GM19467 (cell line): ENCODE results near the gene PTPRH.

Experiments
- ATAC-seq: cut with Tn5 transposase; IDR thresholded peaks from one replicate; pipeline ENCODE4 v1.9.1; 2021; ENCODE audit warnings: mild to moderate bottlenecking, moderate library complexity; ENCODE audit not compliant: unreplicated experiment

PTPRH gene, protein sequence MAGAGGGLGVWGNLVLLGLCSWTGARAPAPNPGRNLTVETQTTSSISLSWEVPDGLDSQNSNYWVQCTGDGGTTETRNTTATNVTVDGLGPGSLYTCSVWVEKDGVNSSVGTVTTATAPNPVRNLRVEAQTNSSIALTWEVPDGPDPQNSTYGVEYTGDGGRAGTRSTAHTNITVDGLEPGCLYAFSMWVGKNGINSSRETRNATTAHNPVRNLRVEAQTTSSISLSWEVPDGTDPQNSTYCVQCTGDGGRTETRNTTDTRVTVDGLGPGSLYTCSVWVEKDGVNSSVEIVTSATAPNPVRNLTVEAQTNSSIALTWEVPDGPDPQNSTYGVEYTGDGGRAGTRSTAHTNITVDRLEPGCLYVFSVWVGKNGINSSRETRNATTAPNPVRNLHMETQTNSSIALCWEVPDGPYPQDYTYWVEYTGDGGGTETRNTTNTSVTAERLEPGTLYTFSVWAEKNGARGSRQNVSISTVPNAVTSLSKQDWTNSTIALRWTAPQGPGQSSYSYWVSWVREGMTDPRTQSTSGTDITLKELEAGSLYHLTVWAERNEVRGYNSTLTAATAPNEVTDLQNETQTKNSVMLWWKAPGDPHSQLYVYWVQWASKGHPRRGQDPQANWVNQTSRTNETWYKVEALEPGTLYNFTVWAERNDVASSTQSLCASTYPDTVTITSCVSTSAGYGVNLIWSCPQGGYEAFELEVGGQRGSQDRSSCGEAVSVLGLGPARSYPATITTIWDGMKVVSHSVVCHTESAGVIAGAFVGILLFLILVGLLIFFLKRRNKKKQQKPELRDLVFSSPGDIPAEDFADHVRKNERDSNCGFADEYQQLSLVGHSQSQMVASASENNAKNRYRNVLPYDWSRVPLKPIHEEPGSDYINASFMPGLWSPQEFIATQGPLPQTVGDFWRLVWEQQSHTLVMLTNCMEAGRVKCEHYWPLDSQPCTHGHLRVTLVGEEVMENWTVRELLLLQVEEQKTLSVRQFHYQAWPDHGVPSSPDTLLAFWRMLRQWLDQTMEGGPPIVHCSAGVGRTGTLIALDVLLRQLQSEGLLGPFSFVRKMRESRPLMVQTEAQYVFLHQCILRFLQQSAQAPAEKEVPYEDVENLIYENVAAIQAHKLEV

GRCh38 chr19:55208880-55209692, at the start of gene PTPRH:
TSS of gene PTPRH (minus strand) at chr19:55209501. CDS start at chr19:55209433, 68 bp downstream.
- no peak for ATAC-seq

- ATAC-seq: peak; percentile 1
Observed at GRCh38 chr19:55258476-55258827, 49.2 kb upstream of the PTPRH start.

DNA sequence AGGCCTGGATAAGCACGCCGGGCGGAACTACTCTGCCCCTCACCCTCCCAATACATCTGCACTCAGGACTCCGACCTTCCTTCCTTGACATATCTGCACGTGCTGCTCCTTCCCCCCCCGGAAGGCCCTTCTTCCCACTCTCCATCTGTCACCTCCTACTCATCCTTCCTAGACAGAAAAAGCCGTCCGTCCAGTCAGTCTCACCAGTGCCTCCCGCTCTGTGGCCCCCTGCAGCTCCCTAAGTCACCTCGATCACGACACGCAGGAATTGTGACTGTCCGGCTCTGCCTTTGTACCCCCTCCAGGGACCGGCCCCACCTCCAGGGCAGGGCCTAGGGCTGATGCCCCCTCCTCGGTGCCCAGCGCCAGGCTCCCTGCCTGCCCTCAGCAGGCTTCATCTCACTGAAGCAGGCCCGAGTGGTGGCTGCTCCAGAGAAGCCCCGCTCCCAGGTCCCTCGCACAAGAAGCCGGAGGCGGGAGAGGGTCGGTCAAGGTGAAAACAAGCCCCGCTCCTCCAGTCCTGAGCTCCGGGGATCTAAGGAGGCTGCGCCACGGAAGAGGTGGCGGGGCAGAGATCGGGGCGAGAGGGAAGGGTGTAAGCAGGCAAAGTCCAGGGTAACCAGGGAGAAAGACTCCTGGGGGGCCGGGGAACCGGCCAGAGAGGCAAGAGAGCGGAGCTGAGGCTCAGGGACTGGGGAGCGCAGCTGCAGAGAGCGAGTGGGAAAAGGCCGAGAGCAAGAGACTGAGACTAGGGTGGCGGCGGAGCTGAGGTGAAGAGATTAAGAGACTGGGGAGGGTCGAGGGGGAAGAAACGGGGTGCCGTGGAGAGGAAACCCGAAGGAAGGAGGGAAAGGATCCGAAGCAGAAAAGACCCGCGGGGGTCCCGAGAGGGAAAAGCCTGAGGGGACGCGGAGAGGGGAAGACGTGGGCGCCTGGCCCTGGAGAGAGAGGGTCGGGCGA, 48.4 kb upstream of the PTPRH start:
- no peak for ATAC-seq

DNA sequence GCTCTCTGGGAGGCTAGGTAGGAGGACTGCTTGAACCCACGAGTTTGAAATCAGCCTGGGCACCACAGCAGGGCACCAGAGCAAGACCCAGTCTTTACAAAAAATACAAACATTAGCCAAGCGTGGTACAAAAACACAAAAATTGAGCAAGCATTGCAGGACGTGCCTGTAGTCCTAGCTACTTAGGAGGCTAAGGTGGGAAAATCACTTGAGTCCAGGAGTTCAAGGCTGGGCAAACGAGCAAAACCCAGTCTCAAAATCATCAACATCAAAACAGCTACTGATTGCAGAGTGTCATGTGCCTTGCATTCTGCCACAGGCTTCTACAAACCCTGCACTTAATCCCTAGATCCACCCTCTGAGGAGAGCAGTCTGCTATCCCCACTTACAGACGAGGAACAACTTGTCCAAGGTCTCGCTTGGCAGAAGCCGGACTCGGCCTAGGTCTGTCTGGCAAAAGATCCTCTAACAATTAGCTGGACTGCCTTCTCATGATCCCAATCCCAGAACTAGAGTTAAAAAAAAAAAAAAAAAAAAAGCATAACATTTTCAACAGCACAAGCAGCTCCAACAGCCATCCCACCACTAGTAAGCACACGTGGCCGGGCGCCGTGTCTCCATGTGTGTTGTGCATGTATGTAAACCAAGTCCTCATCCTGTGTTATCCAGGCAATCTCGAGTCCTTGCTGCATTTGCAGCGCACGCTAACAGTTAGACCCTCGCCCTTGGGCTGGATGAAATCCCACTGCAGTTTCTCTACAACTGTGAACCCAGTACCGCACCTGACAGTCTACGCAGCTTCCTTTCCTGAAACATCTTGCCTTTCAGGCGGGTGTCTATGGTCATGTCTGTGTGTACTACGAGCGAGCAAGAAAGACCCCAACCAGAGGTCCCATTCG, 47.5 kb upstream of the PTPRH start:
- no peak for ATAC-seq

GRCh38 chr19:55255618-55256423, 46.5 kb upstream of the PTPRH start:
- ATAC-seq: no peak

- ATAC-seq: no peak
Observed at GRCh38 chr19:55254625-55254977, 45.3 kb upstream of the PTPRH start.

- no peak for ATAC-seq
Observed at GRCh38 chr19:55253842-55254624, 44.7 kb upstream of the PTPRH start.

DNA sequence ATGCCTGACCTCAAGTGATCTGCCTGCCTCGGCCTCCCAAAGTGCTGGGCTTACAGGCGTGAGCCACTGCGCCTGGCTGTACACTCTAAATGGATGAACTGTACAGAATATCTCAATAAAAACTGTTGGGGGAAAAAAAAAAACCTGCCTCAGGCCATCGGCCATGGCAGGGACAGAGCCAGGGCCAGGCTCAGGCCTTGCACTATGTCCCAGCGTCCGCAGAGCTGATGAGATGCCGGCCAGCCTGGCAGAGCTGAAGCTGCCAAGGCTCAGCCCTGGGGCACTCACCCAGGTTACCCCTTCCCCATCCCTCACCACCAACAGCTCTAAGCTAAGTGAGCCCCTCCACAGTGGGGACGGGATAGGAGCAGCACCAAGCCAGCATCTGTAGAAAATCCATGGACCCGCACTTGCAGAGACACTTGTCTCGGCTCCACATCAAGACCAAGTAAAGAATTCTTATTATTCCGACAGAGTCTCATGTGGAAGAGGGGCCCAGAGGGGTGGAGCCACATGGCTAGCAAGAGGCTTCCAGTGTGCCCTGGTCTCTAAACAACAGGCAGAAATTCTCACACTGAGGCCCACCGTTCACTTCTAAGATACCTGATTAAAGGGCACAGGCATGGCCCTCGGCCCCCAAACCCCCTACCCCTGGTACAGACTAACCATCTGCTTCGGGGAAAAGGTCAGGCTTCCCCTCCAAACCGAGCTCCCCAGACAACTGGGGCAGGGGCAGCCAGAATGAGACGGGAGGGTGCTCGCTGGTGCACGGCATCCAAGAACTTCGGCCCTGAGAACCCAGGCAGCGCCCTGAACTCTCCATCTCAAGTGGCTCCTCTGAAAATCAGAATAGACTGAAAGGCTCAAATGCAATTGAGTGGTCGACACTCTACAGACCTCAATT, 43.7 kb upstream of the PTPRH start:
- no peak for ATAC-seq

DNA sequence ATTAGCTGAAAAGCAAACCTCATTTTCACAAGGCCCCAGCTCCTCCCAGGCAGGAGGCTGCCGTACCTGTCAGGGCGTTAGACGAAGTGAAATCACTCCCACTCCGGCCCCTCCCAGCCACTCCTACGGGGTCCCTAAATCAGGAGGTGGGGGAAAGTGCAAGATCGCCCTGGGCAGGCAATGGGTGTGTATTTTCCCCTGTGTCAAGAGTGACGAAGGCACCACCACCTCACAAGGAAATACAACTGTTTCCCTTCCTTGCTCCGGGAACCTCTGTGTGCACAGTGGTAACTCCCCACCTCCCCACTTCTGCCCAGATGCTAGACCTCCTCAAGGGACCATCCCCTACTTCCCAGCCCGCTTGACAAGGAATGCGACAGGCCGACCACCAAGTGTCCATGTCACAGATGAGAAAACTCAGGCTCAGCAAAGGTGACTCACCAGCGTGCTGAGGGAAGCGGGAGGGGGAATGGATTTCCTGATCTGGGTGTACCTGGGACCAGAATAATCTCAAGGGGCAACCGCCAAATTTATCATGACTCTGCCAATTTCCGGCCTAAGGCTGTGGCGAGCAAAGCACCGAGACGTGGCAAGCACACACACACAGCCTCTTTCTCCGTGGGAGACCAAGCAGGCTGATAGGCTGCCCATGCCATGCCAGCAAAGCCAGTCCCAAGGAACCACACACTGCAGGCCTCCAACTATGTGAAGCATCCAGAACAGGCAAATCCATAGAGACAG, 42.2 kb upstream of the PTPRH start:
- ATAC-seq: no peak

GRCh38 chr19:55250262-55251036, 41.1 kb upstream of the PTPRH start:
- ATAC-seq: no peak

DNA sequence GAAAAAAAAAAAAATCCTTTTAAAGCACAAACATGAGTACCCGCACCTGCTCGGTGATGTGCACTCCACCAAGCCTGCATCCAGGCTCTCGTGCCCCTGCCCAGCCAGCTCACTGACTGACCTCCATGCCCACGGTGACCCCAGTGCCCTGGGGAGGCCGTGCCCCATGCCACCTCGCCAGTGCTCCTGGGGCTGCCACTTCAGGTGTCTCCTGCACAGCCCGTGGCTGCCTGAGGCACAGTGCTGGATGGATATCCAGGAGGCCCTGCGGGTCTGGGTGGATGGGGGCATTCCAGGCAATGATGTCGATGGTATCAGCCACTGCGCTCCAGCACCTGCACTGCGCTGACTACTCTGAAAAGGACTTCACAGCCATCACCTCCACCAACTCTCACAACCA, 40.5 kb upstream of the PTPRH start:
- no peak for ATAC-seq

- ATAC-seq: no peak
Observed at GRCh38 chr19:55248704-55249103, 39.4 kb upstream of the PTPRH start.

DNA sequence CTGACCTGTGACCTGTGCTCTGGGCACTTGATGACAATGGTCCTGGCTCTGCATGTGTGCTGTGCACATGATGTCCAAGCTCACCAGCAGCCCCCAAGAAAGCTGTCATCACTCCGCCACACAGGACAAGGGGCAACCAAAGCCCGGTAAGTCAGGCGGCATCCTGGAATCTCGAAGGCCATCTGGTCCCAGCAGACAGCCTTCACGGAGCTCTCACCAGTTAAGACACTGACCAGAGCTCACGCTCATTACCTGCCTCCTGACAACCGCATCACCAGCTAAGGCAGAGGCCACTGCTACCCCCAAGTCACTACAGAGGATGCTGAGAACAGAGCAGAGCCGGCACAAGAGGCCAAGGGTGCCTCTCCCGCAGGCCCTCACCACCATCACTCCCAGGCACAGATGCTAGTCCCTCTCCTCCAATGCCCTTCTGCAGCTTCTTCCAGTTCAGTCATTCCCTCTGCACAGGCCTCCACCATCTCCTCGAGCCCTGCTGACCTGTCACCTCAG, 38.9 kb upstream of the PTPRH start:
- no peak for ATAC-seq

DNA sequence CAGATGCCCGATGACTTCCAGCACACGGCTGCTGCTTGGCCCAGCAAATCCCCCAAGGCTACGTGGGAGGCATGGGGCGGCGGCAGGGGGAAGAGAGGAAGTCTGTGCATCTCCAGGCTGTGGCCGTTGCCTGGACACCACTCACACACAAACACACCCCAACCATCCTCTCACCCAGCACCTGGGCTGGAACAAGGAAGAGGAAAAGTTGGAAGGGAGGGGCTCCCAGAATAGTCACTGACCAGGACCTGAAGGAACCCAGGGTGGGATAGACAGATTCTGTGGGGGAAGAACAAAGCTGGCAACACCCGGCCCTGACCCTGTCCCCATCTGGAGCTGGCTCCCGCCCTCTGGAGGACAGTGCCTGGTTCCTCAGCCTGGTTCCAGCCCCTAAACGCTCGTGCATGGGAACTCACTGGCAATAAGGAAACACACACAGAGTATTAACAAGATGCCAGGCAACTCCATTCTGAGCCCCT, 38.4 kb upstream of the PTPRH start:
- no peak for ATAC-seq
